Brain microvascular endothelial cell (primary cell): ENCODE measurements around the gene RNF222.
A peak's percentile ranks its signal among the peaks of the same experiment; 100 is the strongest.

Experiments
- DNase-seq: peaks from one replicate; pipeline ENCODE4 v3.0.0-alpha.2; 2020
- H3K27ac ChIP-seq: fragments of 250-450 bp; sonication (Bioruptor Pico); 2 replicates; pipeline ENCODE4 v1.5.1; 2020; ENCODE audit warnings: mild to moderate bottlenecking, moderate library complexity
- H3K27me3 ChIP-seq: fragments of 250-450 bp; sonication (Bioruptor Pico); replicated peaks from 2 replicates; pipeline ENCODE4 v1.5.1; 2020; ENCODE audit warnings: mild to moderate bottlenecking
- H3K36me3 ChIP-seq: fragments of 250-450 bp; sonication (Bioruptor Pico); replicated peaks from 2 replicates; pipeline ENCODE4 v1.5.1; 2020; ENCODE audit warnings: mild to moderate bottlenecking
- H3K4me3 ChIP-seq: 2 replicates; pipeline ENCODE4 v1.5.1; 2011; ENCODE audit warnings: low read depth, mild to moderate bottlenecking, control low read depth, low read length, moderate library complexity
- CTCF ChIP-seq: IDR thresholded peaks from 2 replicates; pipeline ENCODE4 v1.5.1; 2011; ENCODE audit warnings: low read depth, mild to moderate bottlenecking, moderate library complexity, low read length, control low read depth, inconsistent platforms; ENCODE audit errors: missing control alignments
- in situ Hi-C: cut with HindIII; loops from 2 replicates; pipeline ENCODE4 v1.10.0; 2017; ENCODE audit warnings: low sequenced_read_pairs, low pct_ligation_motif_present

RNF222 gene

GRCh38 chr17:8430966-8431365 is 33.3 kb upstream of the RNF222 start:
- H3K36me3 ChIP-seq = peaks cover 2% of the 10 kb centered on the region
- TF ChIP-seq CTCF = no peak
- no peaks in the 10 kb centered on the region for H3K27me3 ChIP-seq
- in situ Hi-C loops = no loop called here
- no peak overlapping the region for H3K27ac ChIP-seq
- DNase-seq = no peak
- H3K4me3 ChIP-seq = no peak overlapping the region

DNA sequence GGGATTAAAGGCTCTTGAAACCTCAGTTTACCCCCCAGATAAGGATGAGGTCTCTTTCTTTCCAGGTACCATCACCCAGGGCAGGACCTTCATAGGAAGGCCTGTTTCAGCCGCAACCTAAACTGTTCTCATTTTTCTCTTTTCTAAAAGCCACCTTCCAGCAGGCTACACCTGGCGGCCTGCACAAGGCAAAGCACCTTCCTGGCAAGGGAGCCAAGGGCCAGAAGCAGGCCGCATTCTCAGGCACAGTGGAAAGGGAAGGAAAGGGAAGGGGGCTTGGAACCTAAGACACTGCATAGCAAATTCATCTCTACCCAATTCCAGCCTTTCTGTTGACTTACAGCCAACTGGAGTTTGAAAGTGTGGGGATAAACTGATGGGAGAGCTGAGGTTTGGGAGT is 29.2 kb upstream of the RNF222 start:
- TF ChIP-seq CTCF = no peak
- H3K27ac ChIP-seq = no peak overlapping the region
- in situ Hi-C loops = no loop called here

DNA sequence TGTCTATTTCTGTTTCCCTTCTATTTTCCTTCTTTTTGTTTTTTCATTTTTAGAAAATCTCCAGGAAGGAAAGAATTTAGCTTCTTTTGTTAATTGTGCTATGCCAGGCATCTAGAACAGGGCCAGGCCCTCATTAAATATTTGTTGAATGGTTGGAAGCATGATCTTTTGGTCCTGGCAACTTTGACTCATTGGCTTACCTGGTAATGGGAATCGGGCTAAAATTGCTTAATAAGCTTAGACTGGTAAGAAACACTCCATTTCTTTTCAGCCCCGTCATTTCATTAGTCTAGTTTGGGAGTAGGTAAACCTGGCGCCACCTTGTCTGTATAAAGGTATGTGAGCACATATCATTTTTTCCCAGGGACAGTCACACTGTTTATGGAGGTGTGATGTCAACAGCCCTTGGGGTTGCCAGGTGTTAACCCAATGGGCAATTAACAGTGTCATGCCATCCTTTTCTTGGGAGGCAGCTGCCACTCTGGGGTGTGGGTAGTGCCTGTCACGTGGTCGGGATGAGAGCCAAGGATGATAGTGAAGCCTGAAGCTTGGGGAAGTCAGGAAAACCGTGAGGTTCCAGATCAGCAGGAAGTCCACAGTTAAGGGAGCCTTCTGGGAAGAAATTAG is 28.6 kb upstream of the RNF222 start:
- no peak overlapping the region for H3K27ac ChIP-seq
- no peaks in the 10 kb centered on the region for H3K27me3 ChIP-seq
- H3K36me3 ChIP-seq = no peaks in the 10 kb centered on the region
- in situ Hi-C loops = no loop called here
- TF ChIP-seq CTCF = no peak
- H3K4me3 ChIP-seq = no peak overlapping the region
- DNase-seq = no peak

More for the DNA sequence above, 29.2 kb upstream of the RNF222 start:
- no peak overlapping the region for H3K4me3 ChIP-seq
- no peaks in the 10 kb centered on the region for H3K27me3 ChIP-seq
- no peak for DNase-seq
- no peaks in the 10 kb centered on the region for H3K36me3 ChIP-seq

DNA sequence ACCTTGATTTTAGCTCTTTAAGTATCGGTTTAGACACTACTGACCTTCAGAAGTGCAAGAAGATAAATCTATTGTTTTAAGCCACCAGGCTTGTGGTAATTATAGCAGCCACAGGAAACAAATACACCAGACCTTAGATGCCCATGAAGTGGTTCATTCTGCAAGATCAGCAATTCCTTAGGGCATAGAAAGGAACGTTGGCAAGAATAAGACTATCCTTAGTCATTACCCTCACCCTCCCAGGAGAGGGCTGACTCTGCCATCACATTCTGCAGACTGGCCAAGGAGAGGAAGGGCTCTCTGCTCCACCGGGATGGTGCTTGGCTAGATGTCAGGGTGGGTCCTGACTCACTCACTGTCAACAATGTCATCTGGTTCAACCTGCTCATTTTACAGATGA is 23.9 kb upstream of the RNF222 start:
- H3K4me3 ChIP-seq = no peak overlapping the region
- H3K27me3 ChIP-seq = peaks cover 6% of the 10 kb centered on the region
- DNase-seq = no peak
- TF ChIP-seq CTCF = no peak
- no peak overlapping the region for H3K27ac ChIP-seq
- no peaks in the 10 kb centered on the region for H3K36me3 ChIP-seq
- in situ Hi-C loops = no loop called here

- Histone ChIP-seq H3K36me3 (no peaks in the 10 kb centered on the region), H3K27me3 (peaks cover 6% of the 10 kb centered on the region), H3K4me3 (no peak overlapping the region), H3K27ac (no peak overlapping the region)
- DNase-seq = peak; percentile 29
- in situ Hi-C loops = no loop called here
- no peak for TF ChIP-seq CTCF
Measured at GRCh38 chr17:8420041-8420934, 22.7 kb upstream of the RNF222 start.
